Measurements from ENCODE around the gene DDX17. TPM values are rescaled to one million over a fixed set of nuclear protein-coding genes. Genes with fewer than 3 reads are reported as not detected.

Gene DDX17
- total RNA-seq, 1 experiment from 2014 or later: 311 TPM

- Histone ChIP-seq H3K27me3 (no peaks in the 10 kb centered on the region), H3K9me3 (no peaks in the 10 kb centered on the region), H3K36me3 (no peaks in the 10 kb centered on the region), H3K4me3 (no peak overlapping the region)
- no peak for DNase-seq
These were observed 62.2 kb downstream of the DDX17 start for GRCh38 chr22:38443628-38444521.

DNA sequence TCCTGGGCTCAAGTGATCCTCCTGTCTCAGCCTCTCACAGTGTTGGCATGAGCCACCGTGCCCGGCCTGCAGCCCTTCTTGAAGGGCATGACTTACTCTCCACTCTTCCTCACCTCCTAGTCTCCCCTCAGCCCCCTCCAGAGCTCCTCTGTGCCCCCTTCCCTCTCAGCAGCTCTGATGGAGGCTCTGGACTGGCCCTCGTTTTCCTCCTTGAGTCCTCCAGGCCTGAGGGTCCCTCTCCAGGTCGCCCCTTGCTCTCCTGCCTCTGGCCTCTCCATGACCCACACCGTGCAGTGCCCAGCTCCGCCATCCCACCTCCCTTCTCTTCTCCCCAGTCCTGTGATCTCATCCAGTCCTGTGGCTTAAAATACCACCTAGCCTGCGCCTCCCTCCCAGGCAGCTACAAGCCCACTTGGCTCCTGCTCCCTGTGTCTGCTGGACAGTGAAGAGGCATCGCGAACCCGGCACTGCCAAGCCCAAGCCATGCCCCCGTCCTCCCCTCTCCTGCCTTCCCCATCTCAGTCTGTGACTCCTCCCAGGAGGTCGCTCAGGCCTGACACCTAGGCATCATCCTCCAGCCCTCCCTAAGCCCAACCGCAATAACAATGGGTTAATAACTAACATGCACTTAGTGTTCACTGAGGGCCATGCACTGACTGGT lies 63.0 kb downstream of the DDX17 start:
- DNase-seq: no peak
- no peak overlapping the region for H3K4me3 ChIP-seq
- no peaks in the 10 kb centered on the region for H3K36me3 ChIP-seq
- no peaks in the 10 kb centered on the region for H3K9me3 ChIP-seq
- no peaks in the 10 kb centered on the region for H3K27me3 ChIP-seq

- Histone ChIP-seq H3K36me3 (no peaks in the 10 kb centered on the region), H3K4me3 (no peak overlapping the region), H3K9me3 (no peaks in the 10 kb centered on the region), H3K27me3 (no peaks in the 10 kb centered on the region)
- DNase-seq: no peak
These were observed 64.4 kb downstream of the DDX17 start for GRCh38 chr22:38441620-38442287.

- Histone ChIP-seq H3K9me3 (no peaks in the 10 kb centered on the region), H3K27me3 (no peaks in the 10 kb centered on the region), H3K4me3 (no peak overlapping the region), H3K36me3 (no peaks in the 10 kb centered on the region)
- DNase-seq: no peak
These were observed 65.3 kb downstream of the DDX17 start for GRCh38 chr22:38440747-38441350.

GRCh38 chr22:38437416-38437815 lies 68.7 kb downstream of the DDX17 start:
- Histone ChIP-seq H3K27me3 (no peaks in the 10 kb centered on the region), H3K4me3 (no peak overlapping the region), H3K36me3 (no peaks in the 10 kb centered on the region), H3K9me3 (no peaks in the 10 kb centered on the region)
- no peak for DNase-seq

- no peaks in the 10 kb centered on the region for H3K9me3 ChIP-seq
- no peak for DNase-seq
- H3K4me3 ChIP-seq: no peak overlapping the region
- H3K27me3 ChIP-seq: no peaks in the 10 kb centered on the region
- H3K36me3 ChIP-seq: no peaks in the 10 kb centered on the region
These were observed 69.3 kb downstream of the DDX17 start for GRCh38 chr22:38436629-38437395.

- Histone ChIP-seq H3K27me3 (no peaks in the 10 kb centered on the region), H3K9me3 (no peaks in the 10 kb centered on the region), H3K4me3 (no peak overlapping the region), H3K36me3 (no peaks in the 10 kb centered on the region)
- DNase-seq: no peak
These were observed 70.1 kb downstream of the DDX17 start for GRCh38 chr22:38435965-38436364.

DNA sequence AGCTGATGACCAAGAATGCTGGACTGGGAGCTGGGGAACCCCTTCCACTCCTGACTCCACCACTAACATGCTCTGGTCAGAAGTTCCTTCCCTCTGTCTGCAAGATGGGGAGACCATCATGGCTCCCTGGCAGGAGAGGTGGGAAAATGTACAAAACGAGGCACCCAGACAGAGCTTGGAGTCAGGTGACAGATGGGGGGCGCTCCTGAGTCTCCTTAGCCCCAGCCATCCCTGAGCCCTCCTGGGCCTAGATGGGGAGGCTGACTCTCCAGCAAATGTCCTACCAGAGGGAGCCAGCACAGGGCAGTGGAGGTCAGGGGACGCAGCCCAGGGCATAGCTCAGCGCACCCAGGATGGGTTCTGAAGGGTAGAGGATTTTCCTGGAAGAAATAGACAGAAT lies 71.1 kb downstream of the DDX17 start:
- DNase-seq: no peak
- H3K36me3 ChIP-seq: no peaks in the 10 kb centered on the region
- H3K9me3 ChIP-seq: no peaks in the 10 kb centered on the region
- H3K4me3 ChIP-seq: no peak overlapping the region
- H3K27me3 ChIP-seq: no peaks in the 10 kb centered on the region

GRCh38 chr22:38433871-38434270 lies 72.2 kb downstream of the DDX17 start:
- Histone ChIP-seq H3K36me3 (no peaks in the 10 kb centered on the region), H3K9me3 (no peaks in the 10 kb centered on the region), H3K27me3 (no peaks in the 10 kb centered on the region), H3K4me3 (no peak overlapping the region)
- DNase-seq: no peak

Other genes starting within 250 kb of the DDX17 start
- gene TMEM184B, start 233.3 kb downstream of the DDX17 start, total RNA-seq (2014; rRNA removed; shearing (Covaris generic); ENCODE audit: low replicate concordance): 18.6 and 20.4 TPM in 2 replicates
- 54.5 and 75.0 TPM in 2 replicates for gene CSNK1E, start 188.9 kb downstream of the DDX17 start, total RNA-seq (2014; rRNA removed; shearing (Covaris generic); ENCODE audit: low replicate concordance)
- gene KCNJ4, start 51.1 kb downstream of the DDX17 start, total RNA-seq (2014; rRNA removed; shearing (Covaris generic); ENCODE audit: low replicate concordance): not detected in 2 replicates
- gene KDELR3, start 38.2 kb downstream of the DDX17 start, total RNA-seq (2014; rRNA removed; shearing (Covaris generic); ENCODE audit: low replicate concordance): 39.0 and 39.8 TPM in 2 replicates
- gene DMC1, start 63.9 kb upstream of the DDX17 start, total RNA-seq (2014; rRNA removed; shearing (Covaris generic); ENCODE audit: low replicate concordance): 0.26 TPM in 1 of 2 replicates, not detected in the other
- gene FAM227A, start 150.1 kb upstream of the DDX17 start, total RNA-seq (2014; rRNA removed; shearing (Covaris generic); ENCODE audit: low replicate concordance): 0.33 TPM in 1 of 2 replicates, not detected in the other
- 29.5 and 33.8 TPM in 2 replicates for gene CBY1, start 150.3 kb upstream of the DDX17 start, total RNA-seq (2014; rRNA removed; shearing (Covaris generic); ENCODE audit: low replicate concordance)
- gene TOMM22, start 175.6 kb upstream of the DDX17 start, total RNA-seq (2014; rRNA removed; shearing (Covaris generic); ENCODE audit: low replicate concordance): 110 and 257 TPM in 2 replicates
- 47.5 and 113 TPM in 2 replicates for gene JOSD1, start 194.6 kb upstream of the DDX17 start, total RNA-seq (2014; rRNA removed; shearing (Covaris generic); ENCODE audit: low replicate concordance)
- gene GTPBP1, start 199.6 kb upstream of the DDX17 start, total RNA-seq (2014; rRNA removed; shearing (Covaris generic); ENCODE audit: low replicate concordance): 19.4 and 22.0 TPM in 2 replicates
- gene SUN2, start 249.7 kb upstream of the DDX17 start, total RNA-seq (2014; rRNA removed; shearing (Covaris generic); ENCODE audit: low replicate concordance): 126 and 182 TPM in 2 replicates

All from MG63 (cell line).